Fibroblast of lung (primary cell): Measurements from ENCODE around the gene CDC42EP2.

Experiments used
- CTCF ChIP-seq, 2 donors: IDR thresholded peaks in 1 of 2; conservative IDR thresholded peaks in 1 of 2; 1 replicate in 1 of 2; 2 replicates in 1 of 2; pipeline ENCODE4 v1.5.1; 2011 to 2012; ENCODE audit warnings: low read length in 2 of 2, control low read depth in 1 of 2, inconsistent platforms in 1 of 2, low read depth in 1 of 2, mild to moderate bottlenecking in 1 of 2
- EZH2 ChIP-seq: IDR thresholded peaks from 2 replicates; pipeline ENCODE4 v1.5.1; 2012; ENCODE audit warnings: low read length, control low read depth, mild to moderate bottlenecking; ENCODE audit errors: missing control alignments

- no peak for TF ChIP-seq CTCF (conservative IDR thresholded peaks at IDR 0.05 in 1 of 2, IDR thresholded peaks at IDR 0.05 in 1 of 2; ENCODE audit: low read depth in 1 of 2, low read length in 2 of 2)
- TF ChIP-seq EZH2: no peak
Observed at GRCh38 chr11:65280646-65281045, 34.0 kb upstream of the CDC42EP2 start.
